Measurements from ENCODE around the gene FHIT. TPM values are rescaled to one million over a fixed set of nuclear protein-coding genes. Genes with fewer than 3 reads are reported as not detected.

The FHIT gene
- polyA plus RNA-seq, 3 donors, result 3.1 to 3.9 (median 3.3) TPM

DNA sequence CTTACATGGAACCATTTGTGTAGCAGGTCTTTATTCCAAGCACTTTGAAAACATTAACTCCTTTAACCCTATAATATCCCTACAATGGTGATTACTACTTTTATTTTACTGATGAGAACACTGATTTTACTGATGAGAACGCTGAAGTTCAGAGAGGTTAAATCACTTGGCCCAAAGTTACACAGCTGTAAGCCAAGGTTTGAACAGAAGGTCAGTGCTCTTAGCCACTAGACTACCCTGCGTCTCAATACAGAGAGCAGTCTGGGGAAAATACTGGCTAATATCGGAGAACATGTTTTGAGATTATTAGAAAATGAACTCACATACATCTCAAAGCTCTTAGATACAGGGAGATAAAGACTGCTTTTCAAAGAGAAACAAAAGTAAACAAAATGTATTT lies 827.2 kb downstream of the FHIT start:
- no peak overlapping the region for H3K27ac ChIP-seq (ENCODE audit: low read depth, low read length)
- 75 to 90% (median 77%) methylated on average over 3 of the region's 3 CpGs for WGBS, 3 donors

DNA sequence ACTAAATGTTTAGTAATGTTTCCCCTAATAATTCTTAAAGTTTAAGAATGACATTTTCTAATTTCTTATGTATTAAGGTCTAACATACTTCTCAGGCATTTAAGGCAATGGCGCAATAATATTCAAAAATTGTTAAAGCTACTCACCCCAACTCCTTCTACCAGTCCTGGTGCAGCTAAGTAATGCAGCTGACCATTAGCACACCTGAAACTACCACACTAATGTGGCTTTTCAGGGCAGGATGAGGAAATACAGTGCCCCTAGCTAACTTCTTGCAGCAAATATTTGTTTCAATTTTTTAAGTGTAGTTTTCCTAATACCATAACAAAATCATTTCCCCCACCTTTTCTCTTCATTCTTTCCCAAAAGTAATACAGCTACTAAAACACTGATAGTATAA lies 827.7 kb downstream of the FHIT start:
- H3K27ac ChIP-seq (ENCODE audit: low read depth, low read length), result no peak overlapping the region
- WGBS, 3 donors, result 93 to 100% (median 97%) methylated on average over 1 of the region's 1 CpG

DNA sequence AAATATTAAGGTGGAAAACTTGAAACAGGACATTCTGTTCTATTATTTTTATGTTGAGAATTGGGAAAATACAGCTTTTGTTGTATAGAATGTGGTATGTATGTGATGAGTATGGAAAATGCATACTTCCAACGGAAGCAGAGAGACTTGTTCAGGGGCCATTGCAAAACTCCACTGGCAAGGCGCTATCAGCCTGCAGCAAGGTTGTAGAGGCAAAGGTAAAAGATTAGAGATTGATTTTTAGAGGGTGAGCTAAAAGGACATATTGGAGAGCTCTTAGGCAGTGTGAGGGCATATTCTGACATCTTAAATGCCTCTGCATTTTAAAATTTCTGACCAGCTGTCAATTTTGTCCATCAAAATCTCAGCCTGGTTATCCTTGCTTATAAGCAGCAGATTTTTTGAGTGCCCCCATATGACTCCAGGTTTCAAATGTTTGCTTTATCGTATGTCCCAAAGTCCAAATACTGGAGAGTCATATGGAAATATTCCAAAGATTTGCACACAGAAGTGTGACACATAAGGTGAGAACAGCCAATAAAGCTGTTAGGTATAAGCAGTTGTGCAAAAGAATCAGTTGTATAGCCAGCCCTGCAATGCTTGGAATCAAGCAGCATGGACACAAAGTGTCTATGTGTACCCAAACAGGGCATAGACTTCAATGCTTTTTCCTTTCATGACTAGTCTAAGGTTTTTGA lies 829.4 kb downstream of the FHIT start:
- H3K27ac ChIP-seq (ENCODE audit: low read depth, low read length), result no peak overlapping the region

DNA sequence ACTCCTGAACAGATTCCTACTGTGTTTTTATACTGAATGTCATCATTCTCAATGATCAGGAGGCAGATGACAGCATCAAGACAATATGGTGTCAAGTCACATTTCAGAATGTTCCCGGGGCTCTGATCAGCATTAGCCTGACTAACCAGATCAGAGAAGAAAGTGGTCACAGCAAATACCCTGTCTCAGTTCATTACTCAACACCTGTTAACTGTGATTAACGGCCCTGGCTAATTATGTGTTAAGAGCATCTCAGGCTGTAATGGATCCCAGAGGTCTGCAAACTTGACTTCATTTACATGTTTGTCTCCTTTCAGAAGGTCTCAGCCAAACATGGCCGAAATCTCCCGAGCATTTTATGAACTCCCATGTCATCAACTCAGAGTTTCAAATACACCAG lies 833.7 kb downstream of the FHIT start:
- WGBS, 3 donors, result 61 to 71% (median 70%) methylated on average over 4 of the region's 4 CpGs
- no peak overlapping the region for H3K27ac ChIP-seq (ENCODE audit: low read depth, low read length)

More for the DNA sequence above, 829.4 kb downstream of the FHIT start:
- 50 to 97% (median 91%) methylated on average over 3 of the region's 3 CpGs for WGBS, 3 donors

DNA sequence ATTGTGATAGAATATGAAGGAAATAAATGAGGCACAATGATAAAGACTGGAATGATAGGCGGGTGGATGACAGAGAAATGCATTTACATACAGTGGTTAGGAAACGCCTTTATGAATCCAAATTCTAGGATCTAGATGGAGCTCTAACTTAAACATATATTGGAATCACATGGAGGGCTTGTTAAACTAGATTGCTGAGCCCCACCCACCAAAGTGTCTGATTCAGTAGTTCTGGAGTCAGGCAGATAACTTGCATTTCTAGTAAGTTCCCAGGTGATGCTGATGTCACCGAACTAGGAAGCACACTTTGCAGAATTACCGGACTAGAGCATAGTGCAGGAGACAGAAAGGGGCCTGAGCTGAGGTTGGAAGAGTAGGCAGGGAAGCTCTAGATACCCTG lies 837.2 kb downstream of the FHIT start:
- 93 to 99% (median 96%) methylated on average over 4 of the region's 4 CpGs for WGBS, 3 donors
- no peak overlapping the region for H3K27ac ChIP-seq (ENCODE audit: low read depth, low read length)

DNA sequence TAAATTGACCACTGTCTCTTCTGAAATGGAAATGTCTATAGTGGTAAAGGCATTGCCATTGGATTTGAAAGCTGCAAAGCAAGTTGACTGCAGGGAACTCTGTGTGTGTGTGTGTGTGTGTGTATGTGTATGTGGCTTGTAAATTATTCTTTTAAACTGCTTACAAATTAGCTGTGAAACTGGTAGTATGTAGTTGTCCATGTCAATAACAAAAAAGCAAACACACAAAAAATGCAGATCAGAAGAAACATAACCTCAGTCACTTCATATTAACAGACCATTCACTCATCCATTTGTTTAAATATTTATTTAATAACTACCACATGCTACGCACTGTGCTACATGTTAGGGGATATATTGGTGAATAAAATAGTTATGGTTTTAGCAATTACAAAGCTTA lies 837.7 kb downstream of the FHIT start:
- WGBS, 3 donors, result 94 to 97% (median 95%) methylated on average over 1 of the region's 1 CpG
- no peak overlapping the region for H3K27ac ChIP-seq (ENCODE audit: low read depth, low read length)

DNA sequence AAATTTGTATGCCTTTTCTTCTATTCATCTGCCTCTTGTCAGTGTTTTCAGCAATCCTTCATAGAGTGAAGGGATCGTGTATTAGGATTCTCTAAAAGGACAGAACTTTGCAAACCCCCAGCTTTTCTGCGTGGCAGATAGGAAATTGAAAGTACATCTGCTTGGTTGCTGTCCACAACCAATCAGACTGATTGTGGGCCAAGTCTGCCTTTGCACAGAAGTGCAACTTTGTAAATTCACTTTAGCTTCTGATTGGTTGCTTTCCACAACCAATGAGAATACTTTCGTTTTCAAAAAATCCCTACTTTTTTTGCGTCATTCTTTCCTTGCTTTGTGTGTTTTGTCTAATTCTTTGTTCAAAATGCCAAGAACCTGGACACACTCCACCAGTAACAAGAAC lies 847.4 kb downstream of the FHIT start:
- H3K27ac ChIP-seq (ENCODE audit: low read depth, low read length), result no peak overlapping the region
- 86 to 92% (median 86%) methylated on average over 4 of the region's 4 CpGs for WGBS, 3 donors

DNA sequence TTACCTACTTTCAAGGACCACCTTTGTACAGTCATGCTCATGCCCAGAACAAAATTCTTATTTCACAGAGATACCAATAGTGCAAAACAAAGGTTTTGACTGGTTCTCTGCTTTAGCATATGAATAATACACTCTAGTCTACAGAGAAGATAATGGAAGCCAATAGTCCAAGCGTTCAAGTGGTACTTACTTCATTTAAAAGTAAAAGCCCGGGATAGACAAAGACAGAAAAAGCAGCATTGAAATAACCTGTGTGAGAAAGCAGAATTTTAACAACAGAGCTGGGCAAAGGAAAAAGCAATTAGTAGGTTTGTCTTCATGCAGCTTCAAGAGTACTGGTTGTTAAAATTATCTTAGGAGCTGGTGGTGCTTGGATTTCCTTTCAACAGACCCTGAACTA lies 848.3 kb downstream of the FHIT start:
- 92 to 99% (median 98%) methylated on average over 2 of the region's 2 CpGs for WGBS, 3 donors
- H3K27ac ChIP-seq (ENCODE audit: low read depth, low read length), result no peak overlapping the region

DNA sequence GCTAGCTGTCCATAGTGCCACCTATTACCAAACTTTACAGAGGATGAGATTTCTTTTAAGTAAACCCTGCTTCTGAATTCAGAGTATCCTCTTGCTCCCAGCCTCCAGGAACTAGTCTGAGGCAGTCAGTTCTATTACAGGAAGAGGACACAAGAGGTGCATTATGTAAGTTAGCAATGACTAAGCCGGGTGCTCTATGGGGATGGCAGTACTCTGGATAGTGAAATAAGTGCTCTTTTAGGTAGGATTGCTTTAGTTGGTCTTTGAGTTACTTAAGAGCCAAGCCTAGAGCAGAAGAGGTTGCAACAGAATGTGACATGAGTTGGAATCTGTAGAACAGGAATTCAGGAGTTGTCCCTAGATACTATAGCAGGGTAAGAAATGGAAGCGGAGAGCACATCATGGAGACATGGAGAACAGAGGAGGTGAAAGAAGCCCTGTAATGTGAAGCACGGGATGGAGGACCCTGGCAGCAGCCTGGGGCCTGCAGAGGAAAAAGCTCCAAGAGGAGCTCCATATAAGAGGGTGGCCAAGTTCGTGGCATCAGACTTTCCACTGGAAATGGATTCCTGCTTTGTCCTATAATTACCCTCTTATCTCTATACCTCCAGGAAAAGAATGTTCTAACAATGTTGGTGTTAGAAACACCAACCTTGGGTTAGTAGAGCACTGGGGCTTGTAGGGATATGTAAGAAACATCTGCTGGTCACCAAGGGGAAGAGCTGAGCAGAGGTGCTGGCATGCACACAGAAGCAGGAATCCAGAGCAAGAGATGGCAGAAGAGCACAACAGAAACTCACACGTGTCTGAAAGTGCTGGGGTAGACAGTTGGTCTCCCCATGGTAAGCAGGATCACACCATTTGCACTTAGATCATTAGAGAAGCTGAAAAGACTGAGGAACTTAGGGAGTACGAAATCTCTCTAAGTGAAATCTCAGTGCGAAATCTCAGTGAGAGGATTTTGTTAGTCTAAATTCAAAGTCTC lies 851.1 kb downstream of the FHIT start:
- 61 to 90% (median 69%) methylated on average over 6 to 7 of the region's 7 CpGs for WGBS, 3 donors
- H3K27ac ChIP-seq (ENCODE audit: low read depth, low read length), result no peak overlapping the region

DNA sequence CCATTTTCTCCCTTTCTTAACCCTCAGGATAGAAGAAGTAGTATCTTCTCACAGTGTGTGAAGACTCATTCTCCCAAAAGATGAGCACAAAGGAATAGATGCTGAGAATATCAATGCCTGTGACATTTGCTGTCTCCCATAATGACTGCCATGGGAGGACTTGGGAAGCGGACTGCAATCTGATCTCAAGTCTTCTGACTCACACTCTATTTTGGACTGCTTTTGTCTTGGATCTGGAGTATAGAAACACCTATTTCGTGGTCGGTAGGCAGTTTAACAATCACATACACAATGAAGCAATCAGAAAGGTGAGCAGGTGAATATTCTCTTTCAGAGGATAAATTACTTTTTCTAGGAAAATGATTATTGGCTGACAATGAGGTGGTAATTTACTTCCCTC lies 852.0 kb downstream of the FHIT start:
- WGBS, 3 donors, result 78 to 84% (median 79%) methylated on average over 3 of the region's 3 CpGs
- H3K27ac ChIP-seq (ENCODE audit: low read depth, low read length), result no peak overlapping the region

DNA sequence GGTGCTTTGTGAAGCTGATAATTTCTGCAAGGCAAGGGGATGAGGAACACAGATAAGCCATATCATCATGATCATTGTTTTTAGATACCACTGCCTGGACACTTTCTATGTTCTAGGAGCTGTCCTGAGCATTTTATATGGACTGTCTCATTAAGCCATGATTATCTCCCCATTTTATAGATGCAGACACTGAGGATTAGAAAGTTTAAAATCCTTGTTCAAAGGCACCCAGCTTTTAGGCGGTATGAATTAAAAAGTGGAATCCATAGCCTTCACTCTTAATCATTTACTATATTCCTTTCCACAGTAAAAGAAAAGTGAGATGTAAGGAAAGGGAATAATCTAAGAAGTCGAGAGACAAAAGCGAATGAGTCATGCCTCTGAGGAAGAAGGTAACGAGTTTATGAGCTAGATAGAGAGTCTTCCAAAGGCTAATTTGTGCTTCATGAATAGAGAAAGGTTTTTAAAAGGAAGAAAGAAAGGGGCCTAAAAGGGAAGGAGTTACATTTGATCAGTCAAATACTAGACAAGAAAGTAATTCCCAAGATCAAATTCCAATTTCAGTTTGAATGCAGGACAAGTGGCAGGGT lies 856.0 kb downstream of the FHIT start:
- 92 to 95% (median 94%) methylated on average over 4 of the region's 4 CpGs for WGBS, 3 donors
- H3K27ac ChIP-seq (ENCODE audit: low read depth, low read length), result no peak overlapping the region

DNA sequence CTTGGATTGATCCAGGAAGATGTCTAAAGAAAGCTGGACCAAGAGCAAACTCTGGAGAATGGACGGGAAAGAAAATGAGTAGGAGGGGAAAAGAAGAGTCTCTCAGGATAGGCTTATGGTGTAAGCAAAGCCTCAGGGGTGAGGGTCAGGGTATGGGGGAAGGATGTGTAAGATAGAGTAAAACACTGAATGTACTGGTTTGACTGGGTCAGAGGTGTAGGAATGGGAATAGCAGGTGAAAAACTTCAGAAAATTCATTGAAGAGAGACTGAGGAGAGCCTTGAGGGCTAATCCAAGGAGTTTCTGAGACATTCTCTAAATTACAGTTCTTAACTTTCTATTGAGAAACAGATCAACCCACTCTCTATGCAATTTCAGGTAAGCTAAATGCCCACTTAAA lies 857.3 kb downstream of the FHIT start:
- 61 to 92% (median 78%) methylated on average over 1 of the region's 1 CpG for WGBS, 3 donors
- no peak overlapping the region for H3K27ac ChIP-seq (ENCODE audit: low read depth, low read length)

DNA sequence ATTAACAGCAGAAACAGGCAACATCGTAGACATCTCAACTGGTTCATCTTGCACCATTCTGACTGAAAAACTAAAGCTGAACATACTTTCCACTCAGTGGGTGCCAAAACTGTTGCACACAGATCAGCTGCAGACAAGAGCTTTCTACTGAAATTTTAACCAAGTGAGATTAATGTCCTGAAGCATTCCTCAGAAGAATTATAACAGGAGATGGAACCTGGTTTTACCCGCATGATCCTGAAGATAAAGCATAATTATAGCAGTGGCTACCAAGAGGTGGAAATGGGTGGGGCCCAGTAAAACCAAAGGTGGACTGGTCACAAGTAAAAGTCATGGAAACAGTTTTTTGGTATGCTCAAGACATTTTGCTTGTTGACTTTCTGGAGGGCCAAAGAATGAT lies 858.8 kb downstream of the FHIT start:
- H3K27ac ChIP-seq (ENCODE audit: low read depth, low read length), result no peak overlapping the region
- WGBS, 3 donors, result 89 to 93% (median 93%) methylated on average over 2 of the region's 2 CpGs

DNA sequence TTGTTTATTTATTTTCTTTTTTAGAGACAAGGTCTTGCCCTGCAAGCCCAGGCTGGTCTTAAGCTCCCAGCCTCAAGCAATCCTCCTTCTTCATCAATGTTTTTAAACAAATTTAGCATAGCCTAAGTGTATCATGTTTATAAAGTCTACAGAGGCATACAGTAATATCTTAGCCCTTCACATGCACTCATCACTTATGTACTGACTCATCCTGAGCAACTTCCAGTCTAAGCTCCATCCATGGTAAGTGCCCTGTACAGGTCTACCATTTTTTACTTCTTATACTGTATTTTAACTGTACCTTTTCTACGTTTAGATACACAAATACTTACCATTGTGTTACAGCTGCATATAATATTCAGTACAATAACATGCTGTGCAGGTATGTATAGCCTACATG lies 860.0 kb downstream of the FHIT start:
- WGBS, 3 donors, result 56 to 73% (median 68%) methylated on average over 1 of the region's 1 CpG
- no peak overlapping the region for H3K27ac ChIP-seq (ENCODE audit: low read depth, low read length)

DNA sequence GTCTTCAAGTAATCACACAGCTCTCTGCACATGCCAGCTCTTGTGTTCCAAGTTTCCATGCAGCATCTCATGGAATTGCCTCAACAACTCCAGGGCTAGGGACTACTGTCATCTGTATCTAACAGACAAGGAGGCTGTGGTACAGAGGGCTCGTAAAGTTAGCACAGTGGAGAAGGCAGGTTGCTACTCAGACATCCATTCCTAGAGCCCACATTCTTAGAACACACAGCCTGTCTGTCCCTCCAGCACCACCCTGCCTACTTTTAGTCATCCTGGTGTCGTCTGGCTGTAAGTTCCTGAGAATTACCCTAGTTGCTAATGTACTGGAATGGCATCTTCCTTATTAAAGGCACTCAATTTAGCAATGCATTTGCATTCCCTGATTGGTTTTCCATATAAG lies 862.5 kb downstream of the FHIT start:
- WGBS, 3 donors, result 87 to 100% (median 88%) methylated on average over 2 of the region's 2 CpGs
- H3K27ac ChIP-seq (ENCODE audit: low read depth, low read length), result no peak overlapping the region

DNA sequence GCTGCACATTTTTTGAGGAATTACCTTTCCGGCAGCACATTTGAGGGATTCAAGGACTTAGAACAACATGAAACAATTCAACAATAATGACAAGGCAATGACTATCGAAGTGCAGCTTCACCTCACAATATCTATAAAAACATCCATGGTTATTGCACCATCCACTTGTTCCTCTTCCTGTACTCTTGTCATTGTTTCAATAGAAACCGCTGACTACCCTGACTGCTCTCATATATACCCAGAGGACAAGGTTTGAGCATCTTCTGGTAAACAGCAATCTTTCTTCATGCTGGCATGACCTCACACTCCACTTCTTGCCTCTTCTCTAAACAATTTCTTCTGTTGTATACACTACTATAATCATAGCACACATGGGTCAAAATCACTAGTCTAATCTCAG lies 864.9 kb downstream of the FHIT start:
- 61 to 66% (median 61%) methylated on average over 3 of the region's 3 CpGs for WGBS, 3 donors
- H3K27ac ChIP-seq (ENCODE audit: low read depth, low read length), result no peak overlapping the region

DNA sequence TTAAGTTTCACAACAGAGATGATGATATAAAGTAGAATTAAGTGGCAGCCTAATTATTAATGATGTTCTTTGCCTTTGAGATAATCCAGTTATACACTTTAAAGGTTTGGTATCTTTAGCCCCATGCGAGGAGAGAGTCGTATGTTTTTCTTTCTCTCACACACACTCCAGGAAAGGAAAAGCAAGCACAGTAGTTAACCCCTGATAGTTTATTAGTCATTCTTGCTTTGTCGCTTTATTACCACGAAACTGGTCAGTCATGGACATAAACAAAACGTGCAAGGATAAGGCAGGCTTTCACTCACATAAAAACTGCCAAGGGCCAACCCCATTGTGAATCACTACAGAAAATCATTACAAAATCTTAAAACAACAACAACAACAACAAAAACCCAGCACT lies 866.9 kb downstream of the FHIT start:
- 58 to 65% (median 58%) methylated on average over 5 of the region's 5 CpGs for WGBS, 3 donors
- H3K27ac ChIP-seq (ENCODE audit: low read depth, low read length), result no peak overlapping the region

DNA sequence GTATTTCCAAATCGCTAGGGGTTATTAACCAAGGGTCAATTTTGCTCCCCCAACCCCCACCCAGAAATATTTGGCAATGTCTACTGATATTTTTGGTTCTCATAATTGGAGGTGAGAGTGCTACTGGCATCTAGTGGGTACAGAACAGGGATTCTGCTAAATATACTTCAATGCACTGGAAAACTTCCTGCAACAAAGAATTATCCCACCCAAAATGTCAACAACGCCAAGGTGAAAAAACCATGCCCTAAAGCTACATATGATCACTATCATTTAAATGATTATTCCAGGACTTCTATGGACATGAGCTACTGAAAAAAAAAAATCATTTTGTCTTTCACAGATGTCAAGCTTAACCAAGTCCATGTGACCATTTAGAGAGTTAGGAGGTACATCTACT lies 867.9 kb downstream of the FHIT start:
- 89 to 91% (median 89%) methylated on average over 2 of the region's 2 CpGs for WGBS, 3 donors

DNA sequence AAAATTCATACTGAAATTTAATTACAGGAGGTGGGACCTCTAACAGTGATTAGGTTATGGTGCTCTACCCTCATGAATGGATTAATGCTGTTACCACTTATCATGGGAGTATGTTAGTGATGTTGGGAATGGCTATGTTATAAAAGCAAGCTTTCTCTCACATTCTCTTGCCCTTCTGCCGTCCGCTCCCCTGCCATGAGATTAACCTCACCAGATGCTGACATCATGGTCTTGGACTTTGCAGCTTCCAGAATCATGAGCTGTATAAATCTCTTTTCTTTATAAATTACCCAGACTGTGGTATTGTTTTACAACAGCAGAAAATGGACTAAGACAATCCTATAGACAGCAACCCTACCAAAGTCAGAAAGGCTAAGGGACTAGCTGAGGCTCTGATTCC lies 884.8 kb downstream of the FHIT start:
- 96 to 100% (median 100%) methylated on average over 2 of the region's 2 CpGs for WGBS, 3 donors
- no peak overlapping the region for H3K27ac ChIP-seq (ENCODE audit: low read depth, low read length)

More for the DNA sequence above, 867.9 kb downstream of the FHIT start:
- no peak overlapping the region for H3K27ac ChIP-seq (ENCODE audit: low read depth, low read length)
